ENCODE measurements around the gene ZKSCAN2. TPM values are rescaled to one million over a fixed set of nuclear protein-coding genes. Genes with fewer than 3 reads are reported as not detected.

Gene ZKSCAN2
- total RNA-seq, 2 experiments from 2014 or later = 9.5 to 10.2 TPM

- intact Hi-C loops (cut with DNase I, micrococcal nuclease) = no loop called here
- Mint-ChIP-seq H3K36me3 (ENCODE audit: low read depth) (no peaks in the 10 kb centered on the region), H3K4me3 (no peak overlapping the region), H3K27ac (no peak overlapping the region), H3K4me1 (ENCODE audit: low read depth) (no peaks in the 10 kb centered on the region), H3K27me3 (no peaks in the 10 kb centered on the region), H3K9me3 (no peaks in the 10 kb centered on the region)
- ChIA-PET CTCF (no interaction called here), POLR2A (no interaction called here)
- DNase-seq = no peak
- Histone ChIP-seq H3K4me3 (ENCODE audit: low read length) (no peak overlapping the region), H3K27ac (ENCODE audit: low read depth in 1 of 2, low read length in 2 of 2) (no peak overlapping the region), H3K36me3 (ENCODE audit: insufficient read depth, low read length) (no peaks in the 10 kb centered on the region), H3K4me1 (ENCODE audit: insufficient read depth, low read length) (no peaks in the 10 kb centered on the region), H3K9me3 (ENCODE audit: control insufficient read depth in 1 of 2, insufficient read depth in 1 of 2, low read length in 2 of 2) (no peaks in the 10 kb centered on the region), H3K27me3 (ENCODE audit: control insufficient read depth in 1 of 2, insufficient read depth in 2 of 2, low read length in 2 of 2) (no peaks in the 10 kb centered on the region)
- no peak for ATAC-seq (ENCODE audit: poor library complexity)
- TF ChIP-seq CTCF (IDR thresholded peaks at IDR 0.05) = no peak
Measured at GRCh38 chr16:25217921-25218320, 39.7 kb downstream of the ZKSCAN2 start.

- CTCF ChIA-PET = no interaction called here
- POLR2A ChIA-PET = no interaction called here
Measured at GRCh38 chr16:25217112-25217511, 40.5 kb downstream of the ZKSCAN2 start.

GRCh38 chr16:25213709-25214397 lies 43.8 kb downstream of the ZKSCAN2 start:
- no peak for DNase-seq
- H3K4me3 ChIP-seq (ENCODE audit: low read length) = no peak overlapping the region
- H3K4me1 ChIP-seq (ENCODE audit: insufficient read depth, low read length) = no peaks in the 10 kb centered on the region
- ATAC-seq (ENCODE audit: poor library complexity) = no peak
- H3K27ac Mint-ChIP-seq = no peak overlapping the region
- H3K36me3 ChIP-seq (ENCODE audit: insufficient read depth, low read length) = no peaks in the 10 kb centered on the region
- no peaks in the 10 kb centered on the region for H3K27me3 ChIP-seq (ENCODE audit: control insufficient read depth in 1 of 2, insufficient read depth in 2 of 2, low read length in 2 of 2)
- no peaks in the 10 kb centered on the region for H3K9me3 Mint-ChIP-seq
- TF ChIP-seq CTCF (IDR thresholded peaks at IDR 0.05) = no peak
- ChIA-PET CTCF (no interaction called here), POLR2A (no interaction called here)
- no peak overlapping the region for H3K4me3 Mint-ChIP-seq
- no peak overlapping the region for H3K27ac ChIP-seq (ENCODE audit: low read depth in 1 of 2, low read length in 2 of 2)
- H3K9me3 ChIP-seq (ENCODE audit: control insufficient read depth in 1 of 2, insufficient read depth in 1 of 2, low read length in 2 of 2) = no peaks in the 10 kb centered on the region
- H3K27me3 Mint-ChIP-seq = no peaks in the 10 kb centered on the region
- no peaks in the 10 kb centered on the region for H3K4me1 Mint-ChIP-seq (ENCODE audit: low read depth)
- intact Hi-C loops (cut with DNase I, micrococcal nuclease) = no loop called here
- no peaks in the 10 kb centered on the region for H3K36me3 Mint-ChIP-seq (ENCODE audit: low read depth)

More at GRCh38 chr16:25217112-25217511, 40.5 kb downstream of the ZKSCAN2 start:
- Mint-ChIP-seq H3K4me3 (no peak overlapping the region), H3K36me3 (ENCODE audit: low read depth) (no peaks in the 10 kb centered on the region), H3K9me3 (no peaks in the 10 kb centered on the region), H3K4me1 (ENCODE audit: low read depth) (no peaks in the 10 kb centered on the region), H3K27me3 (no peaks in the 10 kb centered on the region), H3K27ac (no peak overlapping the region)
- H3K27ac ChIP-seq (ENCODE audit: low read depth in 1 of 2, low read length in 2 of 2) = no peak overlapping the region
- no peaks in the 10 kb centered on the region for H3K9me3 ChIP-seq (ENCODE audit: control insufficient read depth in 1 of 2, insufficient read depth in 1 of 2, low read length in 2 of 2)
- intact Hi-C loops (cut with DNase I, micrococcal nuclease) = no loop called here
- H3K4me1 ChIP-seq (ENCODE audit: insufficient read depth, low read length) = no peaks in the 10 kb centered on the region
- H3K27me3 ChIP-seq (ENCODE audit: control insufficient read depth in 1 of 2, insufficient read depth in 2 of 2, low read length in 2 of 2) = no peaks in the 10 kb centered on the region
- no peaks in the 10 kb centered on the region for H3K36me3 ChIP-seq (ENCODE audit: insufficient read depth, low read length)
- DNase-seq (no peak), ATAC-seq (ENCODE audit: poor library complexity) (no peak)
- H3K4me3 ChIP-seq (ENCODE audit: low read length) = no peak overlapping the region
- TF ChIP-seq CTCF (IDR thresholded peaks at IDR 0.05) = no peak

Data from CD4-positive, alpha-beta T cell (primary cell).